Kidney epithelial cell (primary cell): ENCODE data around the gene HAO1. TPM values are rescaled to one million over a fixed set of nuclear protein-coding genes. Genes with fewer than 3 reads are reported as not detected.
A peak's percentile ranks its signal among the peaks of the same experiment; 100 is the strongest.

Experiments
- DNase-seq: peaks from one replicate; pipeline ENCODE4 v3.0.0-alpha.2; 2010; ENCODE audit warnings: low read depth
- H3K27me3 ChIP-seq: 2 replicates; pipeline ENCODE4 v1.6.0; 2011; ENCODE audit warnings: low read length; ENCODE audit not compliant: control insufficient read depth, insufficient read depth
- H3K36me3 ChIP-seq: 2 replicates; pipeline ENCODE4 v1.5.1; 2011; ENCODE audit warnings: low read length; ENCODE audit not compliant: control insufficient read depth, insufficient read depth
- H3K4me3 ChIP-seq: 2 replicates; pipeline ENCODE4 v1.5.1; 2011; ENCODE audit warnings: low read depth, mild to moderate bottlenecking, control low read depth, low read length
- total RNA-seq: library from RNA; depleted of rRNA; stranded (reverse); fragments of >200 nt; gene quantifications from 2 replicates; pipeline ENCODE4 v1.2.3, GENCODE V29; 2015
- TF ChIP-seq, protein P1 (sequence below): IDR thresholded peaks from 2 replicates; pipeline ENCODE4 v1.5.1; 2011; ENCODE audit warnings: mild to moderate bottlenecking, moderate library complexity, low read length, control low read depth, inconsistent platforms; ENCODE audit not compliant: insufficient read depth, poor library complexity, severe bottlenecking

The HAO1 gene
- total RNA-seq, 1 donor from 2014 or later = not detected

DNA sequence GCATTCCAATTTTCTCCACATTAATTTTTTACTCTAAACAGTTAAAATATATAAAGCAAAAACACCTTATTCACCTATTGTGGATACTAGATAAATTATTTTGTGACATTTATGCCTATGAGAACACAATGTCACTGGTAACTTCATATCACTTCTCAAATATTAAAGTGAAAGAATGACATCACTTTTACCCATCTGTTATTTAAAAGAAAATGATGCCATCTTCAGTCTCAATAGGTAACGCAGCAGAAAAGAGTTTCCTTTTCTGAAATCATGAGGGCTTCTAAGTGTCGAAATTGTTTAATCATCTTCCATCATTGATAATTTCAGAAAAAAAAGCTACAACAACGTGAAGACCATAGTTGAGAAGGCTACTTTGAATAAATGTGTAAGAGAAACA, 2.9 kb downstream of the HAO1 start:
- Histone ChIP-seq H3K4me3 (no peak overlapping the region), H3K27me3 (no peaks in the 10 kb centered on the region), H3K36me3 (no peaks in the 10 kb centered on the region)
- DNase-seq = no peak
- TF ChIP-seq, protein P1, sequence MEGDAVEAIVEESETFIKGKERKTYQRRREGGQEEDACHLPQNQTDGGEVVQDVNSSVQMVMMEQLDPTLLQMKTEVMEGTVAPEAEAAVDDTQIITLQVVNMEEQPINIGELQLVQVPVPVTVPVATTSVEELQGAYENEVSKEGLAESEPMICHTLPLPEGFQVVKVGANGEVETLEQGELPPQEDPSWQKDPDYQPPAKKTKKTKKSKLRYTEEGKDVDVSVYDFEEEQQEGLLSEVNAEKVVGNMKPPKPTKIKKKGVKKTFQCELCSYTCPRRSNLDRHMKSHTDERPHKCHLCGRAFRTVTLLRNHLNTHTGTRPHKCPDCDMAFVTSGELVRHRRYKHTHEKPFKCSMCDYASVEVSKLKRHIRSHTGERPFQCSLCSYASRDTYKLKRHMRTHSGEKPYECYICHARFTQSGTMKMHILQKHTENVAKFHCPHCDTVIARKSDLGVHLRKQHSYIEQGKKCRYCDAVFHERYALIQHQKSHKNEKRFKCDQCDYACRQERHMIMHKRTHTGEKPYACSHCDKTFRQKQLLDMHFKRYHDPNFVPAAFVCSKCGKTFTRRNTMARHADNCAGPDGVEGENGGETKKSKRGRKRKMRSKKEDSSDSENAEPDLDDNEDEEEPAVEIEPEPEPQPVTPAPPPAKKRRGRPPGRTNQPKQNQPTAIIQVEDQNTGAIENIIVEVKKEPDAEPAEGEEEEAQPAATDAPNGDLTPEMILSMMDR = no peak

DNA sequence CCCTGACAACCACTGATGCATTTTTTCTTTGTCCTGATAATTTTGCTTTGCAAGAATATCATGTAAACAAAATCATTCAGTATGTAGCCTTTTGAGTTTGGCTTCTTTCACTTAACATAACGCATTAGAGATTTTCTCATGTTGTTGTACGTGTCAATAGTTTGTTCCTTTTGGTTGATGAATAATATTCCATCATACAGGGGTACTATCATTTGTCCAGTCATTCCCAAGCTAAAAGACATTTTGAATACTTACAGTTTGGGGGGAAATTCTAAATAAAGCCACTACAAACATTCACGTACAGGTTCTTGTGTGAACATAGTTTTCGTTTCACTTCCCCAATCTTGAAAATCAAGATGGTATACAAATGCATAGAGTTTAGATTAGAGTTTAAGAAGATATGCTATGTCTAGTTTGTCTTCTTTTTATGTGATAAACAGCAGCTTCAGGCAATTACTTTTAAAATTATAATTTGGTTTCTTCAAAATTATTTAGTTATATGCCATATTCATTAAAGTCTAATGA, 5.2 kb downstream of the HAO1 start:
- no peak overlapping the region for H3K4me3 ChIP-seq
- H3K27me3 ChIP-seq = no peaks in the 10 kb centered on the region
- no peaks in the 10 kb centered on the region for H3K36me3 ChIP-seq
- TF ChIP-seq, protein P1 = no peak
- no peak for DNase-seq

DNA sequence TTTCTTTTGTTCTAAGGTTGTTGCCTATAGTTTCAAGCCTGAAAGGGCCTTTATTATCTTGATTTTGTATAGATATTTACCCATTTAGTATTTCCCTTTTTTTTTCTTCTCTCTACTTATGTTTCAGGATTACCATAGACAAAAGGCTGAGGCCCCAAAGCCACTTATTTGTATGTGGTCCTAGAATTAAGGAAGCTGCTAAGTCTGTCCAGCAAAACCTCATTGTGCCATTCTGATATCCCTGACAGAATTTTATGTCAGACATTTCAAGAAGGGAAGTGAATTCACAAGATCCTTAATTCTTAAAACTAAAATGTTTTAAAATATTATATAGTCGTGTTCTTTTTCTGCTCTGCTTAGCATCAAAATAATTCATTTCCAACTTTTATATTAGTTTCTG, 6.9 kb downstream of the HAO1 start:
- Histone ChIP-seq H3K27me3 (no peaks in the 10 kb centered on the region), H3K36me3 (no peaks in the 10 kb centered on the region), H3K4me3 (no peak overlapping the region)
- DNase-seq = no peak
- TF ChIP-seq, protein P1 = no peak

DNA sequence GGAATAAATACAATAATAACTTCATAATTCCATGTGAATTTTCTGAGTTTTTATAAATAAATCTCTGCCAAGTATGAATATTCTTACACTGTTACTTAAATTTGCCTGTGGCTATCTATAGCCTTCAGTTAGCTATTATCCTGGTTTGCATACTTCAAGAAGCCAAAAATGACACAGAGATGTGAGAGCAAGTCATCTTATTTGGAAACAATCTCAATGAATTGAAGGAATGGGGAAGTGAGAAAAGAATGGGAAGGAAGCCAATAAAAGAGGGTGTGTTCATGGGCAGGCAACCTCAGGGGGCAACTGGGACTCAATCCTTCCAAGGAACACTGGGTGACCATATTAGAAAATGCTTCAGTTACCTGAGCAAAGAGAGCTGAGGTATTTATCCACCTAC, 9.9 kb downstream of the HAO1 start:
- DNase-seq = no peak
- no peaks in the 10 kb centered on the region for H3K36me3 ChIP-seq
- H3K4me3 ChIP-seq = no peak overlapping the region
- H3K27me3 ChIP-seq = no peaks in the 10 kb centered on the region
- TF ChIP-seq, protein P1 = no peak

DNA sequence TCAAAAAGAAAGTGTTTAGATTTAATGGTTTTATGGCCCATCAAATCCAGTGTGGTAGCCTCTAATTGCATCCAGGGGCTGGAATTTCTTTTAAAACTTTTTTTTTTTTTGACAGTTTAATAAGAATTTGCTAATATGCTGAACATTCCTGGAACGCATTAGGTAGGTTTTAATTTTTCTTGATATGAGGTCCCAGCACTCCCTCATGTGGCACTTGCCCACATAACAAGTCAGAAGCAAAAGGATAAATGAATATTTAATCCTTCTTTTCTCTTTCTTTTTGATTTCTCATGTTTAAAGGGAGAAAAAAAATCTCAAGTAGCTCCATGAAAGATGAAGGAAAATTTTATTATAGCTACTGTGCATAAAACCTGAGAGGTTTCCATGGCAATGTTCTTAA, 13.5 kb downstream of the HAO1 start:
- no peak for DNase-seq
- TF ChIP-seq, protein P1 = peak; percentile 73
- H3K4me3 ChIP-seq = no peak overlapping the region
- H3K36me3 ChIP-seq = no peaks in the 10 kb centered on the region
- no peaks in the 10 kb centered on the region for H3K27me3 ChIP-seq

DNA sequence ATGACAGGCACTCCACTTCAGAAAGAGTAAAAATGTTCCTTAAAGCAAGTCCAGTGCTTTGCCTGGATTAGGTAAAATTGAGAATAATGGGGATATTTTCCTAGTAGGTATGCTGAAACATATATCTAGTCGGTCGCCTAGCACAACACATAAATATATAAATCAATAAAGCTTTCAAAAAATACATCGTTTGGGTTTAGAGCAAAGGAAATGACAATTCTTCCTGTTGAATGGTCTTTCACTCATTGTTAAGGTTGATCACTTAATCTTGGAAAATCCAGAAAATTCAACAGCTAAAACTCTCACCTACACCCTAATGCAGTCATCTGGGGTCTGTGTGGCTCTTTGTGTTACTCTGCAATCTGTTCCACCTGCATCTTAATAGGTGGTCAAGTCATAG, 13.9 kb downstream of the HAO1 start:
- Histone ChIP-seq H3K4me3 (no peak overlapping the region), H3K27me3 (no peaks in the 10 kb centered on the region), H3K36me3 (no peaks in the 10 kb centered on the region)
- DNase-seq = no peak
- TF ChIP-seq, protein P1 = no peak
